OCI-LY1 (cell line): ENCODE data around the gene EEFSEC.

Experiments used
- H2AFZ ChIP-seq: fragments of 200-600 bp; sonication (generic), shearing (Covaris generic); 2 replicates; pipeline ENCODE4 v1.6.0; 2014; ENCODE audit warnings: antibody characterized with exemption, mild to moderate bottlenecking, low read length
- H3F3A ChIP-seq: fragments of 200-600 bp; sonication (generic), shearing (Covaris generic); 2 replicates; pipeline ENCODE4 v1.6.0; 2014; ENCODE audit warnings: mild to moderate bottlenecking, antibody characterized with exemption, low read length, moderate library complexity; ENCODE audit not compliant: insufficient read depth
- H3K27ac ChIP-seq: fragments of 200-600 bp; sonication (generic); 2 replicates; pipeline ENCODE4 v1.5.1; 2014; ENCODE audit warnings: low read length, mixed run types, mild to moderate bottlenecking, low read depth; ENCODE audit not compliant: poor library complexity, severe bottlenecking
- H3K27me3 ChIP-seq: fragments of 200-600 bp; sonication (generic); 2 replicates; pipeline ENCODE4 v1.6.0; 2014; ENCODE audit warnings: antibody characterized with exemption, mild to moderate bottlenecking, low read length, moderate library complexity; ENCODE audit not compliant: insufficient read depth
- H3K36me3 ChIP-seq: fragments of 200-600 bp; sonication (generic); 2 replicates; pipeline ENCODE4 v1.6.1; 2014; ENCODE audit warnings: mild to moderate bottlenecking, antibody characterized with exemption, low read length, moderate library complexity, mixed read lengths; ENCODE audit not compliant: insufficient read depth
- H3K4me1 ChIP-seq: fragments of 200-600 bp; sonication (generic); 2 replicates; pipeline ENCODE4 v1.5.1; 2014; ENCODE audit warnings: mild to moderate bottlenecking, low read length, moderate library complexity; ENCODE audit not compliant: insufficient read depth, severe bottlenecking
- H3K4me2 ChIP-seq: fragments of 200-600 bp; sonication (generic), shearing (Covaris generic); 2 replicates; pipeline ENCODE4 v1.6.1; 2014; ENCODE audit warnings: low read length
- H3K4me3 ChIP-seq: fragments of 200-600 bp; sonication (generic); 2 replicates; pipeline ENCODE4 v1.5.1; 2014; ENCODE audit warnings: low read length, low read depth, mild to moderate bottlenecking, mixed read lengths; ENCODE audit not compliant: poor library complexity, severe bottlenecking
- H3K79me2 ChIP-seq: fragments of 200-600 bp; shearing (Covaris generic); 2 replicates; pipeline ENCODE4 v1.6.1; 2016; ENCODE audit warnings: mixed run types, low read length, mixed read lengths; ENCODE audit not compliant: insufficient read depth
- H3K9ac ChIP-seq: fragments of 200-600 bp; sonication (generic), shearing (Covaris generic); 2 replicates; pipeline ENCODE4 v1.6.1; 2014; ENCODE audit warnings: mild to moderate bottlenecking, low read length, mixed read lengths
- H3K9me2 ChIP-seq: fragments of 200-600 bp; sonication (generic), shearing (Covaris generic); 2 replicates; pipeline ENCODE4 v1.6.1; 2014; ENCODE audit warnings: low read depth, mild to moderate bottlenecking, low read length, mixed read lengths
- H3K9me3 ChIP-seq: fragments of 200-600 bp; shearing (Covaris generic); 2 replicates; pipeline ENCODE4 v1.6.1; 2014; ENCODE audit warnings: low read length, mixed read lengths
- H4K20me1 ChIP-seq: fragments of 200-600 bp; sonication (generic), shearing (Covaris generic); 2 replicates; pipeline ENCODE4 v1.6.0; 2016; ENCODE audit warnings: mild to moderate bottlenecking, low read length; ENCODE audit not compliant: insufficient read depth
- CTCF ChIP-seq: fragments of 200-600 bp; sonication (generic), shearing (Covaris generic); IDR thresholded peaks from 2 replicates; pipeline ENCODE4 v1.5.1; 2017; ENCODE audit warnings: mild to moderate bottlenecking, antibody characterized with exemption, low read length, moderate library complexity, mixed read lengths
- EZH2 ChIP-seq: fragments of 200-600 bp; sonication (generic), shearing (Covaris generic); IDR thresholded peaks from 2 replicates; pipeline ENCODE4 v1.8.0; 2017; ENCODE audit warnings: borderline replicate concordance, mixed run types, mild to moderate bottlenecking, antibody characterized with exemption, low read length, moderate library complexity, mixed read lengths

Gene EEFSEC

GRCh38 chr3:128253150-128253549, 99.9 kb downstream of the EEFSEC start:
- Histone ChIP-seq H2AFZ (no peak overlapping the region), H3K9me2 (no peaks in the 10 kb centered on the region), H3K36me3 (peaks cover 15% of the 10 kb centered on the region), H3K4me1 (no peaks in the 10 kb centered on the region), H3K4me3 (no peak overlapping the region), H3F3A (no peaks in the 10 kb centered on the region), H3K9me3 (peaks cover 7% of the 10 kb centered on the region), H3K27ac (no peak overlapping the region), H3K9ac (no peak overlapping the region), H3K27me3 (no peaks in the 10 kb centered on the region), H3K79me2 (no peaks in the 10 kb centered on the region), H3K4me2 (no peak overlapping the region), H4K20me1 (no peaks in the 10 kb centered on the region)
- TF ChIP-seq CTCF (no peak), EZH2 (no peak)

- no peaks in the 10 kb centered on the region for H3K27me3 ChIP-seq
- TF ChIP-seq EZH2, result no peak
- no peak overlapping the region for H3K4me3 ChIP-seq
- peaks cover 10% of the 10 kb centered on the region for H3K9me3 ChIP-seq
- no peak overlapping the region for H3K4me2 ChIP-seq
- no peaks in the 10 kb centered on the region for H4K20me1 ChIP-seq
- no peaks in the 10 kb centered on the region for H3K79me2 ChIP-seq
- no peak overlapping the region for H3K9ac ChIP-seq
- peaks cover 16% of the 10 kb centered on the region for H3K36me3 ChIP-seq
- no peak overlapping the region for H2AFZ ChIP-seq
- no peaks in the 10 kb centered on the region for H3K4me1 ChIP-seq
- no peaks in the 10 kb centered on the region for H3K9me2 ChIP-seq
- no peaks in the 10 kb centered on the region for H3F3A ChIP-seq
- no peak overlapping the region for H3K27ac ChIP-seq
These were observed 100.8 kb downstream of the EEFSEC start for GRCh38 chr3:128254066-128254590.

GRCh38 chr3:128254967-128255366, 101.7 kb downstream of the EEFSEC start:
- Histone ChIP-seq H3K36me3 (peaks cover 17% of the 10 kb centered on the region), H3K4me1 (no peaks in the 10 kb centered on the region), H2AFZ (no peak overlapping the region), H3K27me3 (no peaks in the 10 kb centered on the region), H3K79me2 (no peaks in the 10 kb centered on the region), H3K9me2 (no peaks in the 10 kb centered on the region), H3K9ac (no peak overlapping the region), H4K20me1 (no peaks in the 10 kb centered on the region), H3K27ac (no peak overlapping the region), H3K4me3 (no peak overlapping the region), H3K9me3 (peaks cover 14% of the 10 kb centered on the region), H3K4me2 (no peak overlapping the region), H3F3A (no peaks in the 10 kb centered on the region)
- no peak for TF ChIP-seq CTCF

- peaks cover 13% of the 10 kb centered on the region for H3K9me3 ChIP-seq
- H3K4me3 ChIP-seq, result no peak overlapping the region
- H3K27ac ChIP-seq, result no peak overlapping the region
- H3K9me2 ChIP-seq, result no peaks in the 10 kb centered on the region
- no peaks in the 10 kb centered on the region for H3K27me3 ChIP-seq
- no peak overlapping the region for H3K4me2 ChIP-seq
- H3K79me2 ChIP-seq, result no peaks in the 10 kb centered on the region
- H3K4me1 ChIP-seq, result no peaks in the 10 kb centered on the region
- no peaks in the 10 kb centered on the region for H3F3A ChIP-seq
- H4K20me1 ChIP-seq, result no peaks in the 10 kb centered on the region
- H2AFZ ChIP-seq, result no peak overlapping the region
- H3K36me3 ChIP-seq, result peaks cover 19% of the 10 kb centered on the region
- TF ChIP-seq CTCF (no peak), EZH2 (no peak)
- H3K9ac ChIP-seq, result no peak overlapping the region
These were observed 102.8 kb downstream of the EEFSEC start for GRCh38 chr3:128256131-128256530.
